Left hindlimb (tissue), 1 donor: ENCODE results near the gene ASRGL1.
"Not testable (repeated sequence)": the region's sequence is repeated elsewhere in the genome, so short reads cannot be mapped to it uniquely, and the experiment has no call there.

Source experiments
- DNase-seq: peaks from one replicate; pipeline ENCODE4 v3.0.0-alpha.2; 2018

Gene ASRGL1

GRCh38 chr11:62353841-62354240, 16.6 kb downstream of the ASRGL1 start:
- DNase-seq = no peak

GRCh38 chr11:62358273-62358672, 21.0 kb downstream of the ASRGL1 start:
- no peak for DNase-seq

DNA sequence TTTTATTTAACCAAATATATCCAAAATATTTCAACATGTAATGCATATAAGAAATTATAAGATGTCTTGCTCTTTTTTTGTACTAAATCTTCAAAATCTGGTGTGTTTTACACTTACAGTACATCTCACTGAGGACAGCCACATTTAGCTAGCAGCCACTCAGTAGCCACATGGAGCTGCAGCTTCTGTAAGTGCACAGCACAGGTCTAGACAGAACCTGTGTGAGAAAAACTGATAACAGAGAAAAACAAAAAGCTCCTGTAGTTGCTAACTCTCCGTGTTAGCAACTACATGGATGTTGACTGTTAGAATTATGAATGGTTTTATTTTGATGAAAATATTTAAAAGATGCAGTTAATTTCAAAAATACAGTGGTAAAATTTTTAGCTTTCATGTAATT, 22.2 kb downstream of the ASRGL1 start:
- no peak for DNase-seq

DNA sequence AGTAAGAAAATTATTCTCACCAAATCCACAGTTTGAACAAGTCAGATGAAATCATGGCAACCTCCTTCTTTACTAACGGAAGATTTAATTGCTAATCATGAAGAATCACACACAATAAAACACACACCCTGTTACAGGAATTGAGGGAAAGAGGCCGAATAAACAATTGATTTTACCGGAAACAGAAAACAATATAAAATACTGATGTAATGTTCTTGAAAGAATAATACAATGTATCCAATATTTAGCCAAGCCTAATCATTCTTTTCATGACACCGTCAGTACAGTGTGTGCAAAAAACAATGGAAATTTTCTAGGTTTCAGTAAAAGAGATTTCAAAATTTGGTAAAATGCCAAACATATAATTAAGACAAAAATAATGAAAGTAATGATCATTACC, 23.4 kb downstream of the ASRGL1 start:
- DNase-seq = no peak

- DNase-seq = not testable (repeated sequence)
These were observed 31.7 kb downstream of the ASRGL1 start for GRCh38 chr11:62368861-62369477.

DNA sequence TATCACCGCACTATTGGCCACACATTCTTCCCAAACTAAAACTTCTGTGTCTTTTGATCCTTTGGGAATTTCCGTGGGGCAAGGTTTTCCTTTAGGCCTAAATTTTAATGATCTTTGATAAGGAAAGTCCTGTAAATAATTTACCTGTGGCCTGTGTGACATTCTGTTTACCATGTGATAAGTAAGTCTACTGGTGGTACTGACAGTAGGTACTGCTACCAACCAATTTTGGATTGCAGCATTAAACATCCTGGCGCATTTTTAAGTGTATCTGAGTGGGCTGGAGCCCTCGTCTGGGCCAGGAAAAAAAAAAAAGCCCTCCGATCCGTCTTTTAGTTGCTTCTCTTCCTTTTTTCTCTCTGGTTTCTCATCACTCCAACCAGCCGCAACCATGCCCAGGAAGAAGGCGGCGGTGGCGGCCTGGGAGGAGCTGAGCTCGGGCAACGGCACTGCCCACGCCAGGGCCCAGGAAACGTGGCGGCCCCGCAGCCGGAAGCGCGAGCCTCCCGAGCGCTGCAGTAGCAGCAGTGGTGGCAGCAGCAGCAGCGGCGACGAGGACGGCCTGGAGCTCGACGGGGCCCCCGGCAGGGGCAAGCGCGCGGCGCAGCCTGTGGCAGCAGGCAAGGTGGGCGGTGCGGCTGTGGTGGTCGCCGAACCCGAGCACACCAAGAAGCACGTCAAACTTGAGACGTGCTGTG, 33.6 kb downstream of the ASRGL1 start:
- no peak for DNase-seq

DNA sequence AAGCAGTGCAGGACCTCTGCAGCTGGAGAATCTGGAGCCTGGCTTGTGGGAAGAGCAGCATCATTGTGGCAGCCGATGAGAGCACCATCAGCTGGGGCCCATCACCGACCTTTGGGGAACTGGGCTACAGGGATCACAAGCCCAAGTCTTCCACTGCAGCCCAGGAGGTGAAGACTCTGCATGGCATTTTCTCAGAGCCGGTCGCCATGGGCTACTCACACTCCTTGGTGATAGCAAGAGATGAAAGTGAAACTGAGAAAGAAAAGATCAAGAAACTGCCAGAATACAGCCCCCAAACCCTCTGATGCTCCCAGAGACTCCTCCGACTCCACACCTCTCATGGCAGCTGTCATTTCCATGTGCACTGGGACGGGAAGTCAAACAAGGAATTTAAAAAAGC, 35.6 kb downstream of the ASRGL1 start:
- no peak for DNase-seq

DNA sequence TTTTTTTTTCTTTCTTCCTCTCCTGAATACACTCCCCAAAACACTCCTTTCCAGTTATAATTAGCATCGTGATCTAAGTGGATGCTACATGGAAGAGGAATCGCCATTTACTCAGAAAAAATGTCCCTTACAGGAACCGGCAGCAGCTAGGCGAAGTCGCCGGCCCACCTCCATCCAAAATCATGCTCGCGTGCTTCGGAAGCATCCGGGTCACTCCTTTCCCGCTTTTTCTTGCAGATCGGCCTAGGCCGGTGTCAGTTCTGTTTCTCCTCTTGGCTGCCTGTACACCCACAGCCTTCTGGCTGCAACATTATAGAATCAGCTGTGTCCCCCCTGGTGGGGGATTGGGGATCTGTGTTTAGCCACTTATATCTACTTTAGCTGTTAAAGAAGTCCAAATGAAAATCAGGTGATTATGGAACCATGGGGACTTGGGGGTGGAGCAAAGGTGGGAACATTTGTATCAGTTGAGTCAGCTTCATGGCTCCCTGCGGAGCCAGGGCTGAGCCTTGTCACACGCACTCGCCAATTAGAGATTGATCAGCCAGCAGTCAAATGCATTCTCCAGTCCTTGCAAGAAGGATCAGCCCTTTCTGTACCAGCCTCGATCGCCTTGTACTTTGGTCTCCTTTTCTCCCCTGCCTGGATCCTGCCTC, 36.3 kb downstream of the ASRGL1 start:
- no peak for DNase-seq

DNA sequence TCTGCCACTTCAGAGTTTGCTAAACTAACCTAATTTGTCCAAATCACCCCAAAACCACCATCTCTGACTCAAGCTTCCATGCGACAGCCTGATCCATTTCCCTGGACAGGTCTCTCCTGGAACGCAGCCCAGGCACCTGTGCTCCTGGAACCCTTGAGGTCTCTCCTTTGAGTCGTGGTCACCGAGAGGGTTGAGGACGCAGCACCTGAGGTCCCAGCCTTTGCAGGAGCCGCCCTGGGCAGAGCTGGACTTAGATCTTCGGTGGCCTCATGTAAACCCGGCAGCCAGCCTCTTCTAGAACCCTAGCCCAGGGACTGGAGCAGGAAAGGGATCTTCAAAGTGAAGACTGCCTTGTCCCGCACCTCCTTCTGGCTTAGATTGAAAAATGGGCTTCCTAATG, 37.6 kb downstream of the ASRGL1 start:
- no peak for DNase-seq

- not testable (repeated sequence) for DNase-seq
These were observed 41.3 kb downstream of the ASRGL1 start for GRCh38 chr11:62378459-62379063.

DNA sequence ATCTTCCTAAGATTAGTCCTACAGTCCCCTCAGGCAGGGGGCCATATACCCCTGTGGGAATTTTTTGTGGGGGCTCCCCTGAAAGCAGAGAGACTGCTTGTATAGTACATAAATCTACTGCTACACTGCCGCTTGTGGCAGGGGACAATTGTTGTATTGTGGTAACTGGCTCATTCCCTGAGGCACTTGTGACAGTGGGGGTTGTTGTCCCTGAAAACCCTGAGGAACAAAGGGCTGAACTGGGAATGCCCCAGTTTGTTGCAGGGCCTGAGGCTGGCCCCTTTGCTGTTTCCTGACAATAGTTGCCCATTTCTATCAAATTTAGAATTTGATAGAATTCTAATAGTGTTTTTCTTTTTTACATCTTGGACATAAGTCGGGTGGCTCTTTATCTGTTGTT, 42.3 kb downstream of the ASRGL1 start:
- DNase-seq = not testable (repeated sequence)

- DNase-seq = peak; percentile 64
These were observed 43.6 kb downstream of the ASRGL1 start for GRCh38 chr11:62380821-62381245.

- DNase-seq = no peak
These were observed 46.6 kb downstream of the ASRGL1 start for GRCh38 chr11:62383822-62384221.

DNA sequence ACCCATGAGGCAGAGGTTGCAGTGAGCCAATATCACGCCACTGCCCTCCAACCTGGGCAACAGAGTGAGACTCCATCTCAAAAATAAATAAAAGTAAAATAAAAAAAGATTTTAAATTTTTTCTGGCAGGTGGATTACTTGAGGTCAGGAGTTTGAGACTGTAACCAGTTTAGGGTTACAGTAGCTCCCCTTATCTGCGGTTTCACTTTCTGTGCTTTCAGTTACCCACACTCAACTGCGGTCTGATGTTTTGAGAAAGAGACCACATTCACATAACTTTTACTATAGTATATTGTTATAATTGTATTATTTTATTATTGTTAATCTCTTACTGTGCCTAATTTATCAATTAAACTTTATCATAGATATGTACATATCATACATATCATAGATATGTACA, 48.8 kb downstream of the ASRGL1 start:
- DNase-seq = not testable (repeated sequence)

GRCh38 chr11:62387381-62387780, 50.1 kb downstream of the ASRGL1 start:
- DNase-seq = no peak

GRCh38 chr11:62388999-62389398, 51.8 kb downstream of the ASRGL1 start:
- no peak for DNase-seq

GRCh38 chr11:62390237-62390636, 53.0 kb downstream of the ASRGL1 start:
- no peak for DNase-seq

DNA sequence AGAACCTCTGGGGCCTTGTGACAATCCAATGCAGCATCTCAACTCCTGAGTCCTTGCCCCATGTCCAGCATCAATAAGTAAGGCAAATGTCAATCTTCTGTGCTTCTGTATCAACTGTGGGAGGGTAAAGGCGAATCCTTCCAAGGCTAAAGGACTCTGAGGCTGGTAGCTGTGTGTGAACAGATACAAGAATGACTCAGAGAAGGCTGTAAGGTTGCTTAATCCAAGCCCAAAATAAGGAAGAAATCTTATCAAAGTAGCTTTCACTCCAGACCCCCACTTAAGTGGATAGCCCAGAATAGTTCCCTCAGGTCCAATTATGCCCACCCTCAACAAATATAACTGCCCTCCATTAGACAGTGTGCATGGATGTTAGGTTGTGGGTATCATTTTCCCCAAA, 53.5 kb downstream of the ASRGL1 start:
- DNase-seq = no peak

GRCh38 chr11:62391642-62392425, 54.6 kb downstream of the ASRGL1 start:
- no peak for DNase-seq

- no peak for DNase-seq
These were observed 55.3 kb downstream of the ASRGL1 start for GRCh38 chr11:62392506-62392905.

DNA sequence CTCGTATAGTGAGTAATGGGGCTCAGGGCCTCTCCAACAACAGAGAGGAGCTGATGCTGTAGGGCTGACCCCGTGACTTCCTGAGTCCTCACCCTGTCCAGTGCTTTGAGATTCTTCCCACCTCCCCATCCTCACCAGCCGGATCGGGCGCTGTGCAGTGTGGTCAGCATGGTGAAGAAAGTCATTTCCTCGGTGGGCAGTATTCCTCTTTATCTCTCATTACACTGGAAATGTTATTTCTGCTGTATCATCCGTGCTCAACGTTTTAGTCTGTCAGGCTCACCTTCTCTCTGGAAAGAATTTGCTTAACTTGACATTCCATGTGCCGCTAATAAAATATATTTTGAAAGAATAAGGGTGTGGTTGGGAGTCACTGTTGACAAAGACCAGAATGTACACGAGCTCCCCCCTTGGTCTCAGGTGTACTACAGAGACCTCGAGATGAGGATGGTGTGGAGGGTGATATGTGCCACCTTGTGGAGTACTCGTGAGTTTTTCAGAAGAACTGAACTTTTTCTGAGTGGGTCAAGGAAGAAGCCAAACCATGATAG, 55.9 kb downstream of the ASRGL1 start:
- no peak for DNase-seq

- DNase-seq = no peak
These were observed 56.5 kb downstream of the ASRGL1 start for GRCh38 chr11:62393735-62394134.
